HAP-1 (cell line): ENCODE results near the gene ARHGAP25.

Source experiments
- DNase-seq, 2 experiments: peaks; one replicate each; pipeline ENCODE4 v3.0.0-alpha.2; 2016 to 2020; ENCODE audit warnings: low spot score in 2 of 2
- H3K27me3 ChIP-seq: fragments of 250-450 bp; sonication (Bioruptor Pico); 2 replicates; pipeline ENCODE4 v1.5.1; 2020; ENCODE audit warnings: low read depth, mild to moderate bottlenecking, moderate library complexity
- H3K36me3 ChIP-seq: fragments of 250-450 bp; sonication (Bioruptor Pico); replicated peaks from 2 replicates; pipeline ENCODE4 v1.5.1; 2020; ENCODE audit warnings: mild to moderate bottlenecking
- H3K4me1 ChIP-seq: fragments of 250-450 bp; sonication (Bioruptor Pico); 2 replicates; pipeline ENCODE4 v1.5.1; 2020; ENCODE audit warnings: mild to moderate bottlenecking
- H3K4me3 ChIP-seq: fragments of 250-450 bp; sonication (Bioruptor Pico); 2 replicates; pipeline ENCODE4 v1.5.1; 2020; ENCODE audit warnings: mild to moderate bottlenecking, moderate library complexity
- H3K9me3 ChIP-seq: fragments of 250-450 bp; sonication (Bioruptor Pico); 2 replicates; pipeline ENCODE4 v1.5.1; 2020; ENCODE audit warnings: mild to moderate bottlenecking, moderate library complexity
- in situ Hi-C: fragments of 300-500 bp; cut with MboI; formaldehyde crosslinking; loops from 3 replicates; pipeline ENCODE4 v1.14.3; 2020; ENCODE audit warnings: low sequenced_read_pairs, inconsistent platforms, mixed read lengths

Gene ARHGAP25

DNA sequence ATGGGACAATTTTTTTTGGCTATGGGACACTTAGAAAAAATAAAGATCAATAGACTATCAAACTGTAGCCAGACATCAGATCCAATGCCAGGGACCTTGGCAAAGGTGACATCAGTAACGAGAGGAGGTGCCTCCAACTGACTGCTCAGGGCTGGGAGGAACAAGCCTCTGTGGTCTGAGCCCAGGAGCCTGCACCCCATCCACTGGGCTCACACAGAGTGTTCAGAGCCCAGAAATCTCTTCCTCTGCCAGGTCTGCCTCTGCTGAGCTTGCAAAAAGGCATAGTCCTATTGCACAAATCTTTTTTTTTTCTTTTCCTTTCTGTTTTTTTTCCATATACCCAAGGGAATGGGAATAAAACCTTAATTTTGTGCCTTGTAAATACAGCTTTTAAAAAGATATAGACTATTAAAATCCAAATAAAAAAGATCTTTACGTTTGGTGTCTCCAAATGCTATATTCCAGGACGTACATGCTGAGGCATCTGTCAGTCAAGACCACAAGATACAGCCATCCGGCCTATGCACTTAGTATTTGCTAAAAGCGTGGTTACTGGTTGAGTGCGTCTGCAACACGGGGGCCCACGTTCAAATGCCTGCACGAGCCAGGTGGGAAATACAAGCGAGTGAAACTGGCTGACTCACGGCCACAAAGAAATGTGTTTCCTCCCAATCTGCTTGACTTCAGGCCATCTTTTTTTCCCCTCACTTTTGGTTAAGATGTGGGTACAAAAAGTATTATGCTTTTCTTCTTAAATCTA lies 7.8 kb upstream of the ARHGAP25 start:
- no peaks in the 10 kb centered on the region for H3K4me1 ChIP-seq
- in situ Hi-C loops, result loop anchor here (25.0 kb wide), 2 partner anchors 186 to 264 kb away; partner anchors contain the start of genes APLF and FBXO48
- H3K4me3 ChIP-seq, result no peak overlapping the region
- H3K9me3 ChIP-seq, result no peaks in the 10 kb centered on the region
- DNase-seq, result no peak
- H3K36me3 ChIP-seq, result no peaks in the 10 kb centered on the region
- no peaks in the 10 kb centered on the region for H3K27me3 ChIP-seq

DNA sequence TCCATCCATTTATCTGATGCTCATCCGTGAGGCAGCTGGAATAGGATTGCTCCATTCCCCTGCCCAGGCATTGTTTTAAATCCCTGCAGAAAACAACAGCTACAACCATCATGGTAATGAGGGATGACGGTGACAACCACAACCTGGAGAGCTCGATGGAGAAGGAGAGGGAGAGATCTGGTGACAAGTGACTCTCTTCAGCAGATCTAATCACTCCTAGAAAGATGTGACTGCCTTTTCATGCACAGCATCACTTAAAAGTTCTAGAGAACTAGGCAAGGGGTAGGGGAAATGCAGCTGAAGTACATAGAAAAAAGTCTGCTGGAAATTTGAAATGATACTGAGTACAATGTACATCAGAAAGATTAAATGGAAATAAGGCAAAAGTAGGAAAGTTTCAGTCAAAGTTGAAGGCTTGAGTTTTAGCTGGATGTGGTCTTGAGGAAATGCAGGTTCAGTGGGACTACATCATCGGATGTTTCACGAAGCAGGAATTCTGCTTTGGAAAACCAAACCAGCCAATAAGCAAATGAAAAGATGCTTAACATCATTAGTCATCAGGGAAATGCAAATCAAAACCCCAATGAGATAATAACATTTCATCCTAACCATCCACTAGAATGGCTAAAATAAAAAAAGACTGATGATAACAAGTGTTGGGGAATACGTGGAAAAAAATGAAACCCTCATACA lies 6.8 kb upstream of the ARHGAP25 start:
- DNase-seq, result no peak
- no peak overlapping the region for H3K4me3 ChIP-seq
- H3K36me3 ChIP-seq, result no peaks in the 10 kb centered on the region
- H3K9me3 ChIP-seq, result no peaks in the 10 kb centered on the region
- no peaks in the 10 kb centered on the region for H3K4me1 ChIP-seq
- no peaks in the 10 kb centered on the region for H3K27me3 ChIP-seq
- in situ Hi-C loops, result loop anchor here (25.0 kb wide), 2 partner anchors 184 to 266 kb away; partner anchors contain the start of genes APLF and FBXO48

- no peaks in the 10 kb centered on the region for H3K9me3 ChIP-seq
- H3K27me3 ChIP-seq, result no peaks in the 10 kb centered on the region
- H3K4me3 ChIP-seq, result no peak overlapping the region
- no peak for DNase-seq
- in situ Hi-C loops, result loop anchor here (25.0 kb wide), 2 partner anchors 181 to 269 kb away; partner anchors contain the start of genes APLF and FBXO48
- H3K4me1 ChIP-seq, result no peaks in the 10 kb centered on the region
- no peaks in the 10 kb centered on the region for H3K36me3 ChIP-seq
Measured at GRCh38 chr2:68730828-68731227, 3.8 kb upstream of the ARHGAP25 start.

- Histone ChIP-seq H3K4me3 (no peak overlapping the region), H3K4me1 (no peaks in the 10 kb centered on the region)
- in situ Hi-C loops, result loop anchor here (25.0 kb wide), 2 partner anchors 180 to 270 kb away; partner anchors contain the start of genes APLF and FBXO48
Measured at GRCh38 chr2:68732036-68732932, 2.3 kb upstream of the ARHGAP25 start.

DNA sequence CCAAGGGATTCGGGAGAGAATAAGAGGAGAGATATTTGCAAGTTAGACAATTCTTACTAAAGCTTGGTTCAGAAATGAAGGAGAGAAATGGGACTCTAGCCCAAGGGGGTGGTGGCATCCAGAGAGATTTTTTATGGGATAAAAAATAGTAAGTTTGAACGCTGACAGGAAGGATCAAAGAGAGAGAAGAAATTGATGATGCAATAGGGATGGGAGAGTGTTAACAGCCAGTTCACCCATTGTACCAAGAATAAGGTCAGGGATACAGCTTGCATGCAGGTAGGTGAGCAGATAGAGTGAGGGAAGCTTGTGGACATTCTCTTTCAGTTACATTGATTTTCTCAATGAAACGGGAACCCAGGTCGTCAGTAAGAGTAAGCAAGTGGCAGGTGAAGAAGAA lies 1.2 kb upstream of the ARHGAP25 start:
- H3K36me3 ChIP-seq, result no peaks in the 10 kb centered on the region
- H3K4me1 ChIP-seq, result no peaks in the 10 kb centered on the region
- no peaks in the 10 kb centered on the region for H3K9me3 ChIP-seq
- in situ Hi-C loops, result loop anchor here (25.0 kb wide), 2 partner anchors 179 to 271 kb away; partner anchors contain the start of genes APLF and FBXO48
- H3K4me3 ChIP-seq, result no peak overlapping the region
- no peak for DNase-seq
- H3K27me3 ChIP-seq, result no peaks in the 10 kb centered on the region

More at GRCh38 chr2:68732036-68732932, 2.3 kb upstream of the ARHGAP25 start:
- H3K27me3 ChIP-seq, result no peaks in the 10 kb centered on the region
- H3K9me3 ChIP-seq, result no peaks in the 10 kb centered on the region
- no peak for DNase-seq
- no peaks in the 10 kb centered on the region for H3K36me3 ChIP-seq

GRCh38 chr2:68734176-68734575 lies 435 bp upstream of the ARHGAP25 start:
- no peak for DNase-seq
- in situ Hi-C loops, result loop anchor here (25.0 kb wide), 2 partner anchors 178 to 272 kb away; partner anchors contain the start of genes APLF and FBXO48
- Histone ChIP-seq H3K4me1 (no peaks in the 10 kb centered on the region), H3K27me3 (no peaks in the 10 kb centered on the region), H3K36me3 (no peaks in the 10 kb centered on the region), H3K9me3 (no peaks in the 10 kb centered on the region), H3K4me3 (no peak overlapping the region)

- no peaks in the 10 kb centered on the region for H3K9me3 ChIP-seq
- no peak overlapping the region for H3K4me3 ChIP-seq
- no peaks in the 10 kb centered on the region for H3K4me1 ChIP-seq
- no peaks in the 10 kb centered on the region for H3K36me3 ChIP-seq
- in situ Hi-C loops, result loop anchor here (25.0 kb wide), 2 partner anchors 176 to 274 kb away; partner anchors contain the start of genes APLF and FBXO48
- no peak for DNase-seq
- no peaks in the 10 kb centered on the region for H3K27me3 ChIP-seq
Measured at GRCh38 chr2:68736086-68736485, 1.5 kb downstream of the ARHGAP25 start.

GRCh38 chr2:68737711-68738110 lies 3.1 kb downstream of the ARHGAP25 start:
- no peaks in the 10 kb centered on the region for H3K27me3 ChIP-seq
- H3K9me3 ChIP-seq, result no peaks in the 10 kb centered on the region
- H3K4me1 ChIP-seq, result peaks cover 3% of the 10 kb centered on the region; the same call in 1 of the 2 replicates
- H3K4me3 ChIP-seq, result no peak overlapping the region
- no peak for DNase-seq
- in situ Hi-C loops, result loop anchor here (25.0 kb wide), 2 partner anchors 175 to 275 kb away; partner anchors contain the start of genes APLF and FBXO48
- no peaks in the 10 kb centered on the region for H3K36me3 ChIP-seq

DNA sequence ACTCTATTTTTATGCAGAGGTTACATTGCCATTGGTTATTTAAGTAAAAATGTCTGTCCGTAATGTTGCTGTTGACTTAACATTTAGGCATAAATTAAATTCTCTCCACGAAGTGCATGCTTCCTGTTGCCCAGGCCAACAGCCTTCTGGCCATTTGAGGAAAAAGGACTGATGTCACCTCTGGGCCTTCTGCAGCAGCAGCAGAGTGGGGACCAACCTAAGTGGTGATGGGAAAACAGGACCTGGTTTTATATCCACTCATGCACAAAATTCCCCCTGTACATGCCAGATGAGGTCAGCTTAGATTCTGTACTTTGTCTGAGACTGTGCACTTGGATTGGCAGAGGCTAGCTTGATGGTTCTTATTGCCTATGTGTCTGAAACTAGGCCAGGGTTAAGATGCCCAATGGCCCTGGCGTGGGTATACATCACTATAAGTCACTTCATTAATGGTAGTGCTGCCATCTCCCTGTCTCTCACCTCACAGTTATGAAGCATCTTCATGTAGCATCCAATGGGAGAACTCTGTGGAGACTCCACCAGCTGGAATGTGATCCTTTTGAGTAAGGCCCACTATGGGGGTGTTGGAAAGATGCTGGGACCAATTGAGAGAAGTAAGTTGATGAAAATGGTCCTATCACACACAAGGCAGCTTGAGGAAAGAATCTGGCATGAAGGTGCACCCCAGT lies 4.4 kb downstream of the ARHGAP25 start:
- no peaks in the 10 kb centered on the region for H3K36me3 ChIP-seq
- peaks cover 6% of the 10 kb centered on the region for H3K4me1 ChIP-seq
- no peaks in the 10 kb centered on the region for H3K9me3 ChIP-seq
- H3K4me3 ChIP-seq, result no peak overlapping the region
- in situ Hi-C loops, result loop anchor here (25.0 kb wide), 2 partner anchors 173 to 277 kb away; partner anchors contain the start of genes APLF and FBXO48
- no peak for DNase-seq
- H3K27me3 ChIP-seq, result no peaks in the 10 kb centered on the region

DNA sequence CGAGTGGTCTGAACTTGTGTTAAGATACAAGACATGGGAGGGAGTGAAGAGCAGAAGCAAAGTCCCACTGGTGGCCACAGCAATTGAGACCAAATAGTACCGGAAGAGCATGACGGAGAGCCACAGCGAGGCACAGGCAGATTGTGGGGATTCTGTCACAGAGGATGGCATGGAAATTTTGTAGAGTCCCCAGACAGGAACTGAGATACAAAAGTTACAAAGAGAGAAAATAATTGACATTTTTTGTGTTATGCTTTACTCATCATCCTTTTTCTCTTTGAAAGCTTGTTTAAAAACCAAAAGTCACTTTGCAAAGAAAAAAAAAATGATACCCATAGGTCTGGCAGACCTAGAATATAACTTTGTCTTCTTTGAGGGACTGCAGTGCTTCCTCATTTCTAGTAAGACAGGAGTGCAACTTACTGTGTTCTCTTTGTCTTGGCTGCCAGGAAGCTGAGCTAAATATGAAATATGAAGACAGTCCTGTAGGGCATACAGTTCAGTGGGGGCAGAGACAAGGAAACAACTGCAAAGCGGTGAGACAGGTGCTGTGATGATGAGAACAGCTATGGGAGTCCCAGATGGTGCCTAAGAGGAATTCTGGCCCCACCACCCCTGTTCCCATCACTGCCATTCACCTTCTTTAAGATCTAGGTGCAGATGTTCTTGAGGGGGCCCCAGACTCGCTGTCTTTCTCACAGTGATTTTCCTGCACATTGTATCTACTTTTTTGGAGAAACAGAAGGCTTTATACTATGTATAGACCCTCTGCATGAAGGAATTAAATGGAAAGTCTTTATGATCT lies 5.2 kb downstream of the ARHGAP25 start:
- H3K4me1 ChIP-seq, result peaks cover 11% of the 10 kb centered on the region
- no peak overlapping the region for H3K4me3 ChIP-seq
- H3K36me3 ChIP-seq, result no peaks in the 10 kb centered on the region
- no peak for DNase-seq
- no peaks in the 10 kb centered on the region for H3K9me3 ChIP-seq
- in situ Hi-C loops, result loop anchor here (25.0 kb wide), 2 partner anchors 173 to 277 kb away; partner anchors contain the start of genes APLF and FBXO48
- H3K27me3 ChIP-seq, result no peaks in the 10 kb centered on the region

- no peaks in the 10 kb centered on the region for H3K27me3 ChIP-seq
- H3K4me3 ChIP-seq, result no peak overlapping the region
- no peaks in the 10 kb centered on the region for H3K9me3 ChIP-seq
- DNase-seq, result no peak
- peaks cover 14% of the 10 kb centered on the region for H3K4me1 ChIP-seq
- no peaks in the 10 kb centered on the region for H3K36me3 ChIP-seq
- in situ Hi-C loops, result loop anchor here (25.0 kb wide), 2 partner anchors 172 to 278 kb away; partner anchors contain the start of genes APLF and FBXO48
Measured at GRCh38 chr2:68740400-68740914, 5.8 kb downstream of the ARHGAP25 start.

GRCh38 chr2:68741238-68741637 lies 6.6 kb downstream of the ARHGAP25 start:
- Histone ChIP-seq H3K4me3 (no peak overlapping the region), H3K36me3 (no peaks in the 10 kb centered on the region), H3K27me3 (no peaks in the 10 kb centered on the region), H3K9me3 (no peaks in the 10 kb centered on the region), H3K4me1 (peaks cover 14% of the 10 kb centered on the region)
- no peak for DNase-seq
- in situ Hi-C loops, result loop anchor here (25.0 kb wide), 2 partner anchors 171 to 279 kb away; partner anchors contain the start of genes APLF and FBXO48
